ENCODE measurements around the gene FOXP1.
"Not testable (repeated sequence)": the region's sequence is repeated elsewhere in the genome, so short reads cannot be mapped to it uniquely, and the experiment has no call there.

FOXP1 gene

DNA sequence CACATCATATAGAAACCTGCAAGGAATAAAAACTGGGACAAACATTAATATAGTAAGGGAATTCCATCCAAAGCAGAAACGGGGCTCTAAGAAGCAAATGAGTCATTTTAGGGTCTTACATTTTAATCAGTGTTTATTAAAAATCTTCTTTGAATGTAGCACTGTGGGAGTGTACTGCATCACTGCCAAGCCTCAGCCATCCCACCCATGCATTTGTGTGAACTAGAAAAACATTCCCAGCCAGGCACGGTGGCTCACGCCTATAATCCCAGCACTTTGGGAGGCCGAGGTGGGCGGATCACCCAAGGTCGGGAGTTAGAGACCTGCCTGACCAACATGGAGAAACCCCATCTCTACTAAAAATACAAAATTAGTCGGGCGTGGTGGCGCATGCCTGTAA lies 57.1 kb downstream of the FOXP1 start:
- DNase-seq = not testable (repeated sequence)

DNA sequence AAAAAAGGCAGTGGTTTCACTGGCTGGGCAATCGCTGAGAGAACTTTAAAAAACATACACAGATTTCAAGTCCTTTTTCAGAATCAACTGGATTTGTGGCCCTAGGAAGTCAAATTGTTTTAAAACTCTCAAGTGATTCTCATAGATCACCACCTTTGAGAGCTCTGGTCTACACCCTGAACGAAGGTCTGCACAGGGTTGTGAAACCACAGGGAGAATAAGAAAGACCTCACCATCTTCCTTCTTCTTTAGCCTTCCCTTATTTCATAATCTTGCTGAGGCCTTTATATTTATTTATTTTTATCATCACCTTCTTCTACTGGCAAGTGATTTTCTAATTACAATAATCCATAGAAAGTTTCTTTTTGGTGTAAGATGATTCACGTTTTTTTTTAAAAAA lies 58.1 kb downstream of the FOXP1 start:
- no peak for DNase-seq

DNA sequence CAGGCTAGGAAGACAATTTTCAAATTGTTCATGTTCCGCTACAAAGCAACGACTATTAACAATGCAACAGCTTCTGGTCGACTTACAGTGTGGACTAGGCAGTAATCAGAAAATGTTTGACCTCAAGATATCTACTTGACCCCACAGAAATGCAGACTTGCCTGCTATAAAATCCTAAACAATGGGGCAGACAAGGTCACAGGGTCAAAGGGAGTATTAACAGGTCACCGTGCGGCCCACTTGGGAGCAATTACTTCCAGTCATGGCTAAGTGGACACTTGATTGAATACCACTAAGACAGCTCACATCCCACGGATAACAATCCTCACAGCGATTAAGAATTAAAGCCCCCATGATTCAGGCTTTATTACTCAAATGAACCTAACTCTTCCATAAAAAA lies 58.9 kb downstream of the FOXP1 start:
- DNase-seq = no peak

DNA sequence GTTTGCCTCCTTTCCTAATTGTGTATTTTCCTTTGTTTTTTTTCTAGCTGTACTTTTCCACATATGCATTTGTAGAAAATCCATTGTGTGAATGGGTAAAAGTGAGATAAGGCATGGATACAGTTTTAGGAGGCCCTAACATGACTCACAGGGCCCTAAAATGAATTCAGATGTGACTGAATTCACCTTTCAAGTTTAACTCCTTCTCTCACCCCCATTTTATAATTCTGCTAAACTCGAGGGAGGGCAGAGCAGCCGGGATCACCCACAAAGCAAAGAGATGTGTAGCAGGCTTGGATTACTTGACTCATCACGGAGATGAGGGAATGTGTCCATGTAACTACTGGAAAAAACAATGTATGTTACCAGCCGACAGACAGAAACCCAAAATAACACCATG lies 59.9 kb downstream of the FOXP1 start:
- DNase-seq = no peak

DNA sequence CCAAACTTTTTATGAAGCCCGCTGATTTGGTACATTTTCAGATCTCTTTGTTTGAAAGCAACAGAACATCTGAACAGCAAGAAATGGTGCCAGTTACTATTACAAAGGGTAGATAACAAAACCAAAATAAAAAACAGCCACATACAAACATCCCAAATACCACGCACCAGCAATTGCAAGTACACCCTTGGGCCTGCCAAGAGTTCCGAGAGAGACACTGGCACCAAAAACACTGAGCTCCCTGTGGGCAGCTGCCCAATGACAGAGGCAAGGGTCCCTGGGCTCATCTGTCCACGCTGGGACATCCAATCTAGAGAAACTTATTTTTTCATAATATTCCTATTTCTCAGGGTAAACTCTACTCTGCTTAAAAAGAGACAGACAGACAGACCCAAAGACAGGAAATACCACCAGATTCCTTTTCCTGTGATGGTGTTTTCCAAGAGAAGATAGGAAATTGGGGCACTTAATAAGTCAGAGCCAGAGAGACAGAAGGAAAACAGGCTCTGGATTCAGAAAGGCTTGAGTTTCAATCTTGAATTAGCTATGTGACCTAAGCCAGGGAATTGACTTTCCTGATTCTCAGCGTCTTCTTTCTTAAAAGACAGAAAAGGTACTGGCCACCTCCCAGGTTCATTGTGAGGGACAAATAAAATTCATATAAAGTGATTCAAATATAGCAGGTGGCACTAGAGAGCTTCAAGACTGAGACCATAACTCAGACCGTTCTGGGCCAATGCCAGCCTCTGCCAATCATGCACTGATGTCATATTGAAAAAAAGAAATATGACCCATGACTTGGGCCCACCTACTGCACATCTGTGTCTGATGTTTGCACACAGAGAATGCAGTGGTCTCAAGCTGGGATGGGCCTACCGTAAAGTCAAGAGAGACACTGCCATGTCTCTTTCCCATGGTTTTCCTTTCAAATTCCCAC lies 61.3 kb downstream of the FOXP1 start:
- no peak for DNase-seq

DNA sequence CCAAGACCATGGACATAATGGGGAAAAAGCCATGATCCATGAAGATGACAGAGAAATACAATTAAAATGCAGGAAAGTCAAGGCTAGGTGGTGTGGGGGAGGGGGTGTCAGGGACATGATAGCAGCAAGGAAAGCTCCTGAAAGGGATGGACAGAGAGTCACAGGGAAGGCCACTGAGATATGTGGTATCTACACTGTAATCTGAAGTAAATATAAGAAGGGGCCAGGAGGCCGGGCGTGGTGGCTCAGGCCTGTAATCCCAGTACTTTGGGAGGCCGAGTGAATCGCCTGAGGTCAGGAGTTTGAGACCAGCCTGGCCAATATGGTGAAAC lies 62.5 kb downstream of the FOXP1 start:
- no peak for DNase-seq

DNA sequence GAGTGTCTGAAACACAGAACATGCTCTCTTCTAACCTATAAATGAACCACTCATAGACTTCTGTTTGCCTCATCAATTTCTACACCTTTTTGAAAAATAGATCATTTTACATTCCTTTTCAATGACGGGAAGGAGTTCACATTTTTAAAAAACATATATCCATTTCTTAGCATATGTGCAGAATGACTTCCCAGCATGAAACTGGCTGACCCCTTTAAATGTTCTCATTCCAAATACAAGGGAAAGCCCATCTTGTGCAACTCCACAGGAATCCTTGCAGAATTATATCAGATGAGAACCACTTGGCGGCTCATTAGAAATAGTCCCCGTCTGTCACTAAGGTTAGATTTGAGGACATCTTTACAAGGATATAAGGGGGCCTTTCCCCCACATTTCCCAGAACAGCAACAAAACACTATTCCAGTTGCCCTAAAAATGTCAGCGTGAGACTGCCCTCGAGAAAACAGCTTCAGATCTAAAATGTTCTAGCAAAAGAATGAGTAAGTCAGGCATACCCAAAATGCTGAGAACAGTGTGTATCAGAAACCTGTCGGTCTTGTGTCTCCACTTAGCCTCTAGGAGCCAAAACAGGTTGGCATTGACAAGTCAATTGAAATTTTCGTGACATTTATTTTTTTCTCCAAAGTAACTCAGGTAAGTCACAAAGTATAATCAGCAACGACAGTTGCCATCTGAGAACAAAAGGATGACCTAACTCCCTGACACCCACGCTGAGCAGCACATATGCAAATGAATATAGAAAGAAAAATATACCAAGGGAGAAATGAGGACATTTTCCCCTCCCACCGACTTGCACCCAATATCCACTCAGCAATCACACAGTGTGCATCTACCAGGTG lies 63.1 kb downstream of the FOXP1 start:
- DNase-seq = no peak

DNA sequence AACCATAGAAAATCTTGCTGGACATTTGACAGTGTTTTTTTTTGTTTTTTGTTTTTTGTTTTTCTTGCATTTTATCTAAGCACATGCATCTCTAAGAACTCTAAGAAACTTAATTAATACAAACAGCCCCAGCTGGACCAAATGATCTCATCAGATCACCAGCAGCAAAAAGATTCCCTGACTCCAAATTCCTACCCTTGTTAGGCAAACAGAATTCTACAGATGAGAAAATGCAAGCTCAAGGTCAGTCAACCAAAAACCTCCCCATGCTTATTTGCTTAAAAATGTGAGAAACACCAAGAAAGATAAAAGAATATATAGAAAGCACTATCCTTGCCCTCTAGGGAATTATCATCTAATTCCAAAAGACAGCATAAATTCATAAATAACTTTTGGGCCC lies 65.4 kb downstream of the FOXP1 start:
- no peak for DNase-seq

DNA sequence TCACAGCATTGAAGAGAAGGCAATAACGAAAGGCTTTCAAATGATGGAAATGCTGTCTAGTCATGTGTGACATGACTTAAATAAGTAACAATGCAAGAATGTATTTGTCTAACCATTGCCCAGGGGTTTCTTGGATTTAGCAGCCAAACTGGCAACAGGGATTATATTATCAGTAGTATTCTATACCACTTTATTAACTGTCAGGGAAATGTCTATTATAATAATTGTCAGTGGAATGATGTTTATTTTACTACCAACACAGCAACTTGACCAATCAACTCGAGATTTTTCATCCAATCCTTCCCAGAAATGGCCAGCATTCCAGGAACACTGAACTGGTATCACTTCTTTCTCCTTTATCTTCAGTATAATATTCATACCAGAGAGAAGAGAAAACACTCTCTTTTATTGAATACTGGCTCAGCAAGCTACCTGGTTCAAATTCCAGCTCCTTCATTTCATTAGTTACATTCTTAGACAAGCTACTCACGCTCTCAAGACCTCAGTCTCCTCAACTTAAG lies 66.2 kb downstream of the FOXP1 start:
- no peak for DNase-seq

DNA sequence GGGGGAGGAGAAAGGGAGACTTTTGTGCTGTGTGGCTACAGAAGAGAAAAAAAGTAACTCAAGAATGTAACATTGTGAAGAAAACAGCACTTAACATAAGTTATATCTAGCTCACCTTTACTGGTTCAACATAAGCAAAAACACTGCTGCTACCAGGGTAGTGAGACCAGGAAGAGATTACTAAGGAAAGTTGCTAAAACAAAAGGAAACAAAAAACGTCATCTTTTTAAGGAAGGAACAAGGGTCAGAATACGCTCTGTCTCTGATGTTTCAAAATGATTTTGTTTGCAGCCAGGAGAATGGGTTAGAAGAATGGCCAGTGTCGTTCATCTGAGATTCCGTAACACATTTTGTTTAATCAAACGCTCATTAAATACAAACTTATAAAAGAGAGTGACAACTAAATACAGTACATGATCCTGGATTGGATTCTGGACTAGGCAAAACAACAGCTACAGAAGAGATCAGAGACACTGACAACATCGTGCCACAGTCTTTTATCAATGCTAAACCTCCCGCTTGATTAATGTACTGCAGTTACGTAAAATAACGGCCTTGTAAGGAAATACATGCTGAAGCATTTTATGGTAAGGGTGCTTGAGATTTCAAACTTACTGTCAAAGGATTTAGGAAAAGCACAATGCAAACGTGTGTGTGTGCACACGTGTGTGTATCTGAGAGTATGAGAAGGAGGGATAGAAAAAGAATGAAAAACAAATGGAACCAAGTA lies 67.7 kb downstream of the FOXP1 start:
- no peak for DNase-seq

DNA sequence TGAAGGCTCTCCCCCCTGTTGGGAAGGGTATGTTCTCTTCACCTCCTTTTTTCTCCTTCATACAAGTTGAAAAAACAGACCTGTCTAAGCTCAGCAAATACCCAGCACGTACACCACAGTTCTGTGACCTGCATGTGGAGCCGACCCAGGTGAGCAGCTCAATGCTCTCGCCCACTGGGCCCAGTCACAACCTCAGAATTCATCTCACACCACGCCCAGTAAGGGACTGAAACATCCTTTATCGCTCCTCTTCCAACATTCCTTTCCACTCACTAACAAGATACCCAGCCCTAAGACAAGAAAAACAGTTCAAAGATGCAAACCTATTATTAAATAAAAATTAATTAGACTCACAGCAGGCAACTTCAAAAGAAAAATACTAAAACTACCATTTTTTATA lies 68.9 kb downstream of the FOXP1 start:
- DNase-seq = no peak

DNA sequence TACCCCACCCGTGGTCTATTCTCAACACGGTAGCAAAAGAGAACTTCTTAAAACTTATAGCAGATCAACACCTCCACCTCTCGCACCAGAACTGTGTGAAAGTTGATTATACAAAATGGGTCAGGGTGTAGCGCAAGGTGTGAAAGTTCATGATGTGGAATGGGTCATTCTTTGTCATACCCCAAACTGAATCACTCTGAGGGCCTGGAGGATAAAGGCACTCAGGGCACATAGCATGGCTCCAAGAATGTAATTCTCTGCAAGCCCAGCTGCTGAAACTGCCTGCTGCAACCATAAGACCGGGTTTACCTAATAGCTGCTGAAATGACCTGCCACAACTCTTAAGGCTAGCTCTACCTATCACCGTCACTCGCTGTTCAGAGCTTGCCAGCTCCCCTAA lies 70.0 kb downstream of the FOXP1 start:
- DNase-seq = no peak

DNA sequence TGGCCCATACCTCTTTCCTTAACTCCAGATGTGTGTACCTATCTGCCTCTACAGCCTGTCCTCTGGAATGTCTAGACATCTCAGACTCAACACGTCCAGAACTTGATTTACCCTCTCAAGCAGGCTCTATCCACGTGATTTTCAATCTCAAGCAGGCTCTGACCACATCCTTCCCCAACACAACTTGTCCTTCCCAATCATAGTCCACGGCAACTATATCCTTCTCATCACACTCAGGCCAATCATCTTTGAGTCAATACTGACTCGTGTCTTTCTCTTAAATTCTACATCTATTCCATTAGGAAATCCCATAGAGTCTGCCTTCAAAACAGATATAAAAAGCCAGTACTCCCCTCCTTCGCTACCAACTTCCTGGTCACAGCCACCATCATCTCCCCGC lies 70.4 kb downstream of the FOXP1 start:
- no peak for DNase-seq

DNA sequence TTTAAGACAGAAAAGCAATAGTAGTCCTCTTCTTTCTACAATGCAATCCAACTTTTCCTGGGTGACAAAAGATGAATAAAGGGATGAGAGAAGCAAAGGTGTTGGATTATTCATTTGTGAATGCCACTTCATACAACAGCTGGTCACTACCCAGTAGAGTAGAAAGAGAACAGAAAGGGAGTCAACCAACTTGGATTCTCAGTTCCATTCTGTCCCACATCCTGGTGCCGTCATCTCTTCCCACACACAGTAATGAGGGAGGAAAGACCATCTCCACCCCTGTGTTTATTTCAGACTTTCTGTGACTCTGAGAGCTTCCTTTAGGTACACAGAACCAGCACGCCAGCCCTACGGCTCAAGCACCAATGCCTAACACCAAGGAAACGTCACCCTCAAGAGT lies 71.0 kb downstream of the FOXP1 start:
- DNase-seq = no peak

DNA sequence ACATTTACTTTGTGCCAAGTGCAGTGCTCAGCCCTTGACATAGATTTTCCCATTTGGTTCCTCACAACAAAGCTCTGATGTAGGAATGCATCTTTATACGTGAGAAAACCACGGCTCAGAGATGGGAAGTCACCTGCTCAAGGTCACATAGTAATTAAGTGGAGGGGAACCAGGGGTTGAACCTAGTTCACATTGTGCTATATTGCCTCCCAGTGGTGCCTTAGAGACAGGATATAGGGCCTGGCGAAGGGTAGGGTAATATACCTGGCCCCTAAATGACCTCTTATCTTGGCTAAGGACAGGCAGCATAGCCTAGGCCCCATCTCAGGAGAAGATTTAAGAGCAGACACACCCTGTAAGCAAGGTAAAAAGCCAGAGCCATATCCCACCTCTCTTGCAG lies 71.5 kb downstream of the FOXP1 start:
- peak; percentile 5 for DNase-seq

DNA sequence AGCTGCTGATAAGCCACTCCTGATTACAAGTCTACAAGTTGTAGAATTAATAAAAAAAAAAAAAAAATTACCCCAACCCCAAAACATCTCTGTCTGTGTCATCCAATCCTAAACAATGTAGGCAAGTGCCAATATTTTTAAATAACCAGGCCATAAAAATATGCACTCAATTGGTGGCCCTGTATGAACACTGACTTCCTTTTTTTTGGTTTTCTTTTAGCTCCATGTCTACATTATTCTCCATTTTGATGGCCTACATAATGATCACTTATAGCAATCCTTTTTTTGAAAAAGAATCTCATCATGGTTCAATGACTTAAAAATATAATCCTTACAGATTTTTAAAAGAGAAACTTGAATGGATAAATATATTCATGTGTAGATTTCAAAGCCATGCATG lies 72.1 kb downstream of the FOXP1 start:
- DNase-seq = no peak

DNA sequence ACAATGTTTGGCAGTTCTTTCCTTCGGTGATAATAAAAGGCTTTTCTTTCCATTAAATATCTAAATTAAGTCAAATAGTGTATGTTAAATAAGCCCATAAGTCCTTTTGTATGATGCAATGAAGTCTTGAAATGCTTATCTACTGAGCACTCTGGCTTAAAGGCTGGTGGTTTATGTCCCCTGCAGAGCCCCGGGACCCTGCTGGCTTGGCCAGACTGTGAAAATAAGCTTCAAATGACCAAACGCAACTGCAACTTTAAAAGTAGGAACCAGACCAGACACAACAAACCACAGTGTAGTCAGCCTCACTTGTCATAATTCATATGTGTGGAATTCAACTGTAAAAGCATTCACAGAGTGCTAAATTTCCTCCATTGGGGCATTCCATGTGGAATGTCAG lies 72.5 kb downstream of the FOXP1 start:
- peak; percentile 69 for DNase-seq

DNA sequence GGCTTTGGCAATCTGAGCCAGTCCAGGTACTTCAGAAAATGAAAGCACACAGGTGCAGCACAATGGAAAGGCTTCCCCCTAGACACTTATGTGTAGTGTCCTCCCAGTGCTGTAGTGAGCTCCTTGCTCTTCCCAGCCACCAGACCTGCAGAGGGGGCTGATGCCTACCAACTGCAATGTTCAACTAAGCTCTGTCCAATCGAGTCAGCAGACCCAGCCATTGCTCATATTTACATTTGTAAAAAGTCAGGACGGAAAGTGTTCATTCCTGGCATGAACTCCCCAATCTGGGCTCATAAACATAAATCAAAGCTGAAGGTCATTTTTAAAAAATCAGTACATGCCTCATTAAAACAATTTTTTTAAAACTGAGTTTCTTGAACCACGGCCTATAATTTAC lies 73.0 kb downstream of the FOXP1 start:
- DNase-seq = no peak

DNA sequence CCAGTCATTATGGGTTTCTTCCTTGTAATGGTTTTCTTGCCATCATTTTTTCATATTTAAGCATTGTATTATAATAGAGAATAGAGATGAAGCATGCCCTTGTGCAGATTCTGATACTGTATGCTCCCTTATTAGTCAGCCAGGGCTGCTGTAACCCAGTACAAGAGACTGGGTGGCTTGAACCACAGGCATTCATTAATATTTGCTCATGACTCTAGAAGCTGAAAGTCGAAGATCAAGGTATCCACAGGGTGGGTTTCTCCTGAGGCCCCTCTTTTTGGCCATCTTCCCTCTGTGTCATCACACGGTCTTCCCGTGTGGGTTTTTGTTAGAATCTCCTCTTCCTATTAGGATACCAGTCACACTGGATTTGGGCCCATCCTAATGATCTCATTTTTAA lies 74.5 kb downstream of the FOXP1 start:
- DNase-seq = no peak

DNA sequence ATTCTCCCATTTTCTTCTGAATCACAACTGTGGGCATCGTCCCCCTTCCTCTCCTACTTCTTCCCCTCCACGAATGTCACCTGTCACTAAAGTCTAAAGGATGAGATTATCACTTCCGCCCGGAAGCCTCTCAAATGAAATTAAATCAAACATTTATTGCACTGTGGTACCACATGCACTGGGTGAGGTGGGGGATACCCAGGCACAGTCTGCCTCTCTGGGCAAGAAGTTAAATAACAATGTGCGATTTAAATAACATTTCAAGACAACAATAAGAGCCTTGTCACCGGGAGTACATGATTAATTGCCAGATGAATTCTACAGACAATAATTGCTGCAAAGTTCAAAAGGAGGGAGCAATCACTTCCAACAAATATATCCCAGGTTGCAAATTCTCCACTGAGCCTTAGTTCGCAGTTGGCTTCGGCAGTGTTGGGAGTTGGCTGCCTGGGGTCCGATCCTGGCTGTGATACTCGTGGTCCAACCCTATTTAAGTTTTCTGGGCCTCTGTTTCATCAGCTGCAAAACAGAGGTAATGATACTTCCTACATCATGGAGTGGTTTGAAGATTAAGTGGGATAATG lies 77.7 kb downstream of the FOXP1 start:
- DNase-seq = no peak

DNA sequence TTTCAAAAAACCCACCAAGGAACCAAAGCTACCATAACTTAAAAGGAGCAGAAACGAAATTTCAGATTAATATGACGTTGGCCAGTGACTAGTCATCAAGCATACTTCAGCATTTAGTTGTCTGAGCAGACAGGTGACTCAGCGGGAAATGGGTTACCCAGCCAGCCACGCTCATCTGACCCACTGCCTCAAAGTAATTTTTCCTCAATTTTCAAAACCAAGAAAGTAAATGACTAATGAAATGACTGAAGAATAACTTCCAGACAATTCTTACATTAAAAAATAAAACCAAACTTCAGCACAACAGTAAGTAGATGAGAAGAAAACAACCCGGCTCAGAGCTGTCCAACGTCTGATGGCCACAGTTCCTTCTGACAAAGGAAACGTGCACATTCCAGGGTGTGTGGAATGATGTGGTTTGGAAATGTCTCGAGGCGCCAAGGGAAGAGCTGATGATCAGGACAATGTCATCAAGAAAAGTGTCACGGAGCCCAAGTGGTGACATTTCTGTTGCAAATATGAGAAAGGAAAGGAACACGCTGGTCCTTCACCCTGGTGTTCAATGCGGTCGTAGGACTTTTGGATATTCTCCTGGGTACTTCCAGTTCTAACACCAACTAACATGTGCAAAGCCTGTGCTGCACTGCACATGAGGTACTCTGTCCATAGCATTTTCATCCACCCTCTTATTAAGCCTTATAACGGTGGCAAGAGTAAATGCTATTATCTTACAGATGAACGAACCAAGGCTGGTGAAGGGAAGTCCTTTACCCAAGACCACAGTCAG lies 79.1 kb downstream of the FOXP1 start:
- DNase-seq = peak; percentile 3
